Natural killer cell treated with Interleukin-12 subunit alpha and Interleukin-12 subunit beta and Interleukin-15 and Interleukin-18, amount 100 ng/mL, for 72 hours (primary cell): ENCODE data around the gene TCL1A. TPM values are rescaled to one million over a fixed set of nuclear protein-coding genes. Genes with fewer than 3 reads are reported as not detected.

Experiments used
- ATAC-seq, 2 donors: fragments of 150-1000 bp; cut with Tn5 transposase in 1 of 2; sonication (Bioruptor Pico), chemical (Tn5 transposase) in 1 of 2; 2 replicates each; pipeline ENCODE4 v1.10.0; 2021
- DNase-seq: peaks from one replicate; pipeline ENCODE4 v3.0.0; 2022; ENCODE audit warnings: low spot score
- H3K27ac Mint-ChIP-seq, 2 donors: 1 replicate in 1 of 2; 2 replicates in 1 of 2; pipeline ENCODE4 v1.8.0; 2022; ENCODE audit warnings: mixed read lengths in 2 of 2, mild to moderate bottlenecking in 1 of 2, moderate library complexity in 1 of 2
- H3K27me3 Mint-ChIP-seq, 2 donors: 1 replicate in 1 of 2; 2 replicates in 1 of 2; pipeline ENCODE4 v1.8.0; 2022; ENCODE audit warnings: mixed read lengths in 2 of 2
- H3K36me3 Mint-ChIP-seq: one replicate; pipeline ENCODE4 v1.8.0; 2022; ENCODE audit warnings: mixed read lengths
- H3K4me1 Mint-ChIP-seq, 2 donors: 1 replicate in 1 of 2; 2 replicates in 1 of 2; pipeline ENCODE4 v1.8.0; 2022; ENCODE audit warnings: low read depth in 2 of 2, mixed read lengths in 2 of 2, mild to moderate bottlenecking in 1 of 2
- H3K4me3 Mint-ChIP-seq: one replicate; pipeline ENCODE4 v1.8.0; 2022; ENCODE audit warnings: mixed read lengths
- H3K9me3 Mint-ChIP-seq: 2 replicates; pipeline ENCODE4 v1.8.0; 2022; ENCODE audit warnings: mixed read lengths
- total RNA-seq, 2 donors: library from RNA; stranded (reverse); gene quantifications; one replicate each; pipeline ENCODE4 v1.2.3, GENCODE V29; 2022

Gene TCL1A
- total RNA-seq, 2 donors from 2014 or later, result 0.61 TPM; not detected in 1

DNA sequence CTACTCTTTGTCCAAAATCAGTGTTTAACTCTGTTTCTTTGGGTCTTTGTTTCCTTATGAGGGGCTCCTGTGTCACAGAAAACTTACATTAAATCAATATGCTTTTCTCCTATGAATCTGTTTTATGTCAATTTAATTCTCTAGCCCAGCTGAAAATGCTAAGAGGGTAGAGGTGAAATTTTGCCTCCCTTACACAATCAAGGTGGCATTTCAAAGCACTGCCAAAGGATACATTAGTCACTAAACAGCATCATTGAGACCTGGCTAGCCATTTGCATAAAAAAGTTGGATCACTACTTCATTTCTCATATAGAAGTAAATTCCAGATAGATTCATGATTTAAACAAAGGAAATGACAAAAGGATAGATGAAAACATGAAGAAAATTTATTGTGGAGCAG, 15.6 kb downstream of the TCL1A start:
- Mint-ChIP-seq H3K36me3 (no peaks in the 10 kb centered on the region), H3K4me1 (no peaks in the 10 kb centered on the region), H3K4me3 (no peak overlapping the region), H3K27me3 (peaks cover 17 to 62% of the 10 kb centered on the region in 2 donors), H3K9me3 (no peaks in the 10 kb centered on the region), H3K27ac (no peak overlapping the region)
- ATAC-seq, result no peak
- DNase-seq, result no peak

DNA sequence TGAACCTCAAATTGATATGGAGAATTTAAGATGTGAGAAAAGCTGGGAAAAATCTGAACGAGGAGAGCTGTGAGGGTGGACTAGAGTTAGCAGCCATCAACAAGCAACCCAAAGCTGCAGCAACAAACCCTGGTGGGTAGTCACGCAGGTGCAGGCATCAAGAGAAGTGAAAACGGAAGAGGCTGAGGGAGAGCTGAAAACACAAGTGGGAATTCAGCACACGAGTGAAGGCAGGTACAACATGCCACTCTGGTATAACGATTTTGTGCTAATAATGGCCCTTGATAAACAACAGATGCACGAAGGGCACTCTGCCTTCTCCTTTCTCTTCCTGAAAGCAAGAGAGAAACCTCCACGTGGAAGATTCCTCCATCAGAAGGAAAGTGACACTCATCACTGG, 16.2 kb downstream of the TCL1A start:
- Mint-ChIP-seq H3K27ac (no peak overlapping the region), H3K36me3 (no peaks in the 10 kb centered on the region), H3K27me3 (peaks cover 22 to 59% of the 10 kb centered on the region in 2 donors), H3K4me3 (no peak overlapping the region), H3K4me1 (no peaks in the 10 kb centered on the region), H3K9me3 (no peaks in the 10 kb centered on the region)
- DNase-seq (no peak), ATAC-seq (no peak)

DNA sequence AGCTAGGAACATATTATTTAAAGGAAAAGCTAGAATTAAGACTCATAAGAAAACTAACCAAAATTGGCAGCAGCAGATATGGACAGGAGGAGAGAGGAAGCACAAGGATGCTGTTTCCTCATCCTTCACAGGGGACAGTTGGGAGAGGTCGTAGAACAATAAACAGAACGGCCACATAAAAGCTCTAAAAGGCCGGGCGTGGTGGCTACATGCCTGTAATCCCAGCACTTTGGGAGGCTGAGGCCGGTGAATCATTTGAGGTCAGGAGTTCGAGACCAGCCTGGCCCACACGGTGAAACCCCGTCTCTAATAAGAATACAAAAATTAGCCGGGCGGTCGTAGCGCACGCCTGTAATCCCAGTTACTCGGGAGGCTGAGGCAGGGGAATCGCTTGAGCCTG, 17.2 kb downstream of the TCL1A start:
- Mint-ChIP-seq H3K36me3 (no peaks in the 10 kb centered on the region), H3K4me1 (no peaks in the 10 kb centered on the region), H3K27me3 (peaks cover 26 to 60% of the 10 kb centered on the region in 2 donors), H3K4me3 (no peak overlapping the region), H3K9me3 (no peaks in the 10 kb centered on the region), H3K27ac (no peak overlapping the region)
- DNase-seq, result no peak
- no peak for ATAC-seq

DNA sequence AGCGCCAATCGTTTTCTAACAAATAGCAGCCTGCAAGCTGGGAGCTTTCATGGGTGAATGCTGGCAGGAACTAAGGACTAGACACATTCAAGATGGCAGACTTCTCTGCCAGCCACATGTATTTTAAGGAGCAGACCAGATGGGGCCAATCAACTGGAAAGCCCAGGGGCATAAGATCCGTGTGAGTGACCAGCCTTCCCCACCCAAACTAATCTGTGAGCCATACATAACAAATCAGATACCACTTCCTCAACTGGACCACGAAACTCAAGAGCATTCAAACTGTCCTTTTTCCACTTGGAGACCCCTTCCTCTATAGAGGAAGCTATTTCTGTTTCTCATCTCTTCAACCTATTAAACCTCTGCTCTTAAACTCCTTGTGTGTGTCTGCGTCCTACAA, 18.0 kb downstream of the TCL1A start:
- H3K36me3 Mint-ChIP-seq, result no peaks in the 10 kb centered on the region
- no peak overlapping the region for H3K4me3 Mint-ChIP-seq
- ATAC-seq (no peak), DNase-seq (no peak)
- no peaks in the 10 kb centered on the region for H3K9me3 Mint-ChIP-seq
- H3K27ac Mint-ChIP-seq, result no peak overlapping the region
- H3K27me3 Mint-ChIP-seq, result peaks cover 24 to 54% of the 10 kb centered on the region in 2 donors
- no peaks in the 10 kb centered on the region for H3K4me1 Mint-ChIP-seq

DNA sequence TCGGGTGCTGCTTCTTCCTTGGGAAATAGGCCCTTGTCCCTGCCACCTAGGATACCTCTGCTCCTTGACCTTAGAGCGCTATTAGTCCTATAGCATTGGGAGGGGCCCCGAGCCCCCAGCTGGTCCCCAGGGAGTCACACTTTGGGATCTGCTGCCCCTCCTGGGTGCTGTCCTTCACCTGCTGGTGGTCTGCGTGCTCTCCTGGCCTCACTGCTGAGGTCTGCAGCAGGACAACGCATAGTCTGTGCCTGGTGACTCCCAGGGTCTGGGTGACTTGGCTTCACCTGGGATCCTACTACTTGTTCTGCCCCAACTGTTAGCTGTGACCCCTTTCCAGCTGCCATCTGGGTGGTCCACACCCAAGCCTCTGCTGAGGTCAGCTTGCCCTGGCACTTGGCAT, 18.9 kb downstream of the TCL1A start:
- Mint-ChIP-seq H3K4me3 (no peak overlapping the region), H3K4me1 (no peaks in the 10 kb centered on the region), H3K27ac (no peak overlapping the region), H3K27me3 (peaks cover 21 to 45% of the 10 kb centered on the region in 2 donors), H3K9me3 (no peaks in the 10 kb centered on the region), H3K36me3 (no peaks in the 10 kb centered on the region)
- no peak for DNase-seq
- ATAC-seq, result peak in 1 of 2 donors; percentile 14

DNA sequence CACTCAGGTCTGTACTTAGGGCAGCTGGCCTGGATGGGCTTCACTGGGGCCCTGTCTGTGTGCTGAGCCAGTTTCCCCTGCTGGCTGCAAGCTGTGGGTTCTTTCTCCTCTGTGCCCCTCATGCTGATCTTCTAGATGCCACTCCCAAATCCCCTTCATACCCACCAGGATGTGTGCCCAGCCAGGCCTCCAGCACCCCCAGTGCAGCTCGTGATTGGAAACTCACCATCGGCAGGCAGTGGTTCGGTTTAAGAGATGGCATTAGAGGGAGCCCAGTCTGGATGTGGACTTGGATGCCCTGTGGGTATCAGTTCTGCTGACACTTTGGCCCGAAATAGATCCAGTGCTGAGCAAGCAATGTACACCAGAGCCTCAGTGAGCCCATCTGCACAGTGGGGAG, 21.8 kb downstream of the TCL1A start:
- Mint-ChIP-seq H3K4me1 (no peaks in the 10 kb centered on the region), H3K4me3 (no peak overlapping the region), H3K27ac (no peak overlapping the region), H3K9me3 (no peaks in the 10 kb centered on the region), H3K27me3 (peaks cover 19 to 27% of the 10 kb centered on the region in 2 donors), H3K36me3 (no peaks in the 10 kb centered on the region)
- DNase-seq (no peak), ATAC-seq (no peak)

DNA sequence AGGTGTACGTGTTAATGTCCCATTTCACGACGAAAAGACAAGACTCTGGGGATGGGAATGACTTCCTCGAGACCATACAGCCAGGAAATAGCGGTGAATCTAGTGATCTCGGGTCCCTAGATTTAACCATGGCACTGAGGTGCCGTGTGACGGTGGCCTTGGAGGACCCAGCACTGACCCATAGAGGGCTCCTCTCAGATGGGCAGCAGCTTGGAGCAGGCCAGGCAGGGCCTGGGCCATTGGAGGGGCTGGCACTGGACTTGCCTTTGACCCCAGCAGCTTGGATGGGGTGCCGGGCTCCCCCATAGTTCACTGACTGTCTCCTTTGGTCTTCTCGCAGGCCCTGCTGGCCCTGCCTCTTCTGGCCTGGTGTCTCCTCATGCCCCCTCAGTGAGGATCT, 22.3 kb downstream of the TCL1A start:
- Mint-ChIP-seq H3K27me3 (peaks cover 17 to 23% of the 10 kb centered on the region in 2 donors), H3K9me3 (no peaks in the 10 kb centered on the region), H3K27ac (no peak overlapping the region), H3K4me1 (no peaks in the 10 kb centered on the region), H3K4me3 (no peak overlapping the region), H3K36me3 (no peaks in the 10 kb centered on the region)
- no peak for DNase-seq
- ATAC-seq, result peak in 1 of 2 donors; percentile 34

DNA sequence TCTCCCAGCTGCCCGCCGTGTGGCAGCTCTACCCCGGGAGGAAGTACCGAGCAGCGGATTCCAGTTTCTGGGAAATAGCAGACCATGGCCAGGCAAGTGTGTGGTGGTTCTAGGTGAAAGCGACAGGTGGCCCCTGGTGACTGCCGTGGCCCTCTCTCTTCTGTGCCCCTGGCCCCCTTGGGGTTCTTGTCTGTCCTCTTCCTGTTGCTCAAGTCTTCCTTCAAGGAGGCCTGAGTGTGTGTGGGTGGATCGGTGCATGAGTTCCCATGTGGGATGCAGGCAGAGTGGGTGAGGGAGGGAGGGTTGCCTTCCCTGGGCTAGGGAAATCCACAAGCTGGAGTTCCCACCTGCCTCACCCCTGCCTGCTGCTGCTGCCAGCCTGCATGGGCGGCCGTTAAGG, 23.1 kb downstream of the TCL1A start:
- Mint-ChIP-seq H3K27me3 (peaks cover 15 to 16% of the 10 kb centered on the region in 2 donors), H3K9me3 (no peaks in the 10 kb centered on the region), H3K4me3 (no peak overlapping the region), H3K4me1 (no peaks in the 10 kb centered on the region), H3K27ac (no peak overlapping the region), H3K36me3 (no peaks in the 10 kb centered on the region)
- ATAC-seq (peak in 1 of 2 donors; percentile 9), DNase-seq (no peak)

DNA sequence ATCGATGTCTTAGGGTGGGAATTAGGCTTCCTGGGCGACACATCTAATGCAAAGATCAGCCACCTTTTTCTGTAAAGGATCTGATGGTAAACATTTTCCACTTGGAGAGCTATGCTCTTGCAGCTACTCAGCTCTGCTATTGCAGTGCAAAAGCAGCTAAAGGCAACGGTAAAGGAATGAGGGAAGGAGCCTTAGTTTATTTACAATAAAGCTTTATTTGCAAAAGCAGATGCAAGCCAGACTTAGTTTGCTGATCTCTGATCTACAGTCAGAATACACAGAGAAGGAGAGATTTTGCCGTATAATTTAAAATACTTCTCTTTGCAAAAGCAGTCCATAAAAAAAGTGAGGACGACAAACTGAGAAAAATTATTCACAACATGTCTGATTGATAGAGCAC, 24.5 kb downstream of the TCL1A start:
- no peaks in the 10 kb centered on the region for H3K36me3 Mint-ChIP-seq
- ATAC-seq (no peak), DNase-seq (no peak)
- no peaks in the 10 kb centered on the region for H3K9me3 Mint-ChIP-seq
- H3K27ac Mint-ChIP-seq, result no peak overlapping the region
- H3K4me1 Mint-ChIP-seq, result no peaks in the 10 kb centered on the region
- H3K4me3 Mint-ChIP-seq, result no peak overlapping the region
- peaks cover 15 to 16% of the 10 kb centered on the region in 2 donors for H3K27me3 Mint-ChIP-seq

DNA sequence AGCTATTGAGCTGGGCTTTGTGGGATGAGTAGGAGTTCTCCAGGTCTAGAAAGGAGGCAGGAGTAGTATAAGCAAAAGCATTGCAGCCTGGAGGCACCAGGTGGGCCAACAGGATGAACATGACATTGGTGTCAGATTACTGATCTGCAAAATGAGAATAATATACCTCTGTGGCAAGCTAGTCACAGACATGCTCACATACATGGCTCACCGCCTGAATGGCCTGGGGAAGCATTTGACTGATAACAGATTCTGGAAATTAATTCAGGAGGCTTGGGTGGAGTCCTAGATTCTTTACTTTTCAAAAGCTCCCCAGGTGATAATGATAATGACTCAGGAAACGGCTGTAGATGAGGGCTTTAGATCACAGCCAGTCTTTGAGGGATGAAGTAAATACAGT, 27.0 kb downstream of the TCL1A start:
- Mint-ChIP-seq H3K27ac (no peak overlapping the region), H3K4me1 (no peaks in the 10 kb centered on the region), H3K27me3 (peaks cover 6 to 14% of the 10 kb centered on the region in 2 donors), H3K36me3 (no peaks in the 10 kb centered on the region), H3K9me3 (no peaks in the 10 kb centered on the region), H3K4me3 (no peak overlapping the region)
- ATAC-seq, result no peak
- no peak for DNase-seq

DNA sequence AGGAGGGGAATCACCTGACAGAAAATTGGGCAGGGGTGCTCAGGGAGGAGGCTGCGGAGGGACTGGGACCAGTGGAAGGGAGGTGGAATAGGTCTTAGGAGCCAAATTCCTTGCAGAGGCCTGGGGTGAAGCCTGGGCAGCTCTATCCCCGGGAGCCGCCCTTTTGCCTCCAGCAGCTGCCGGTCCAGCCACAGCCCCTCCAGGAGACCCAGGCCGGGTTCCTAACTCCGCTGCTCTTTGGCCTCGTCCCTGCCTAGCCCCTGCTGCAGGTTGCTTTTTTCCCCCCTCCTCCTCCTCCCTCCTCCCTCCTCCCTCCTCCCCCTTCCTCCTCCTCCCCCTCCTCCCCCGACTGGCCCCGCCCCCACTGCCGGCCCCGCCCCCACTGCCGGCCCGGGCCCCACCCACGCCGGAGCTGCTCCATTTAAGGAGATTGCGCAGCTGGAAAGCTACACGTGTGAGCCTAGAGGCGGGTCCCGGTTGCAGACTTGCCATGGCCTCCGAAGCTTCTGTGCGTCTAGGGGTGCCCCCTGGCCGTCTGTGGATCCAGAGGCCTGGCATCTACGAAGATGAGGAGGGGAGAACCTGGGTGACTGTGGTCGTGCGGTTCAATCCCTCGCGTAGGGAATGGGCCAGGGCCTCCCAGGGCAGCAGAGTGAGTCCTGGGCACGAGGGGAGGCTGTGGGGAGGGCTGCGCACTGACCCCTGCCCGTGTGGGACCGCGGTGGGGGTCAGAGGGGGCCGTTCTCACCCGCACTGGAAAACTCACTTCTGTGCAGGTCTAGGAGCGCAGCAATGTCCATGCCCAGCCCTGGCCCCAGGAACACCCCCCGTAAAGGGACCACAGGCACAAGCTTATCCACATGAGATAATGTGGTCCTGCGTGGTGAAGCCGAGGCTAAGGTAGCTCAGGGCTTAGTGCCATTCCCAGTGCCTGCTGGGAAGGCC, 27.7 kb downstream of the TCL1A start, which contains the start of gene TCL1B:
TCL1B (plus strand) TSS at position 449 of the 945 bp plus-strand sequence; CDS start at position 491, 42 bp downstream.
- H3K4me3 Mint-ChIP-seq, result no peak within 1 kb of the TSS
- peaks cover 6 to 13% of the 10 kb centered on the region in 2 donors for H3K27me3 Mint-ChIP-seq
- no peak within 1 kb of the TSS for H3K27ac Mint-ChIP-seq
- no peaks in the 10 kb centered on the region for H3K9me3 Mint-ChIP-seq
- ATAC-seq (no peak), DNase-seq (no peak)
- no peaks in the 10 kb centered on the region for H3K4me1 Mint-ChIP-seq
- no peaks in the 10 kb centered on the region for H3K36me3 Mint-ChIP-seq

DNA sequence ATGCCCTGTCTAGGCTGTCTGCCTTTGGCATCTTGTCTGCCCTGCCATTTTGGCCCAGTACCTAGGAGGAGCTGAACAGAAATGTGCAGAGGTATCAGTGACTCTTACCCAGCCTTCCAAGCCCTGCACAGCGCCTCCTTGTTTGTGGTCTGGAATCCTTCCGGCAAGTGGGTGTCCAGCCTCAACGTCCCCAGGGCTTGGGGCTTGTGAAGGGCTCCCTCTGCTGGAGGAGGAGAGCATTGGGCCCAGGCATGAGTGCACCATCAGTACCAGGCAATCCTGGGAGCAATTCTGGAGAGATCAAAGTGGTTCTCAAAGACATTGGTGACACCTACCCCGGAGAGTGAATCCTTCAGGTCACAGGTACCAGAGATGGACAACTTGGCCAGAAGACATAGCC, 30.1 kb downstream of the TCL1A start:
- DNase-seq (no peak), ATAC-seq (peak; percentile 48 to 58)
- no peaks in the 10 kb centered on the region for H3K36me3 Mint-ChIP-seq
- H3K4me3 Mint-ChIP-seq, result no peak overlapping the region
- no peaks in the 10 kb centered on the region for H3K4me1 Mint-ChIP-seq
- H3K27ac Mint-ChIP-seq, result no peak overlapping the region
- peaks cover 10 to 20% of the 10 kb centered on the region in 2 donors for H3K27me3 Mint-ChIP-seq
- no peaks in the 10 kb centered on the region for H3K9me3 Mint-ChIP-seq

DNA sequence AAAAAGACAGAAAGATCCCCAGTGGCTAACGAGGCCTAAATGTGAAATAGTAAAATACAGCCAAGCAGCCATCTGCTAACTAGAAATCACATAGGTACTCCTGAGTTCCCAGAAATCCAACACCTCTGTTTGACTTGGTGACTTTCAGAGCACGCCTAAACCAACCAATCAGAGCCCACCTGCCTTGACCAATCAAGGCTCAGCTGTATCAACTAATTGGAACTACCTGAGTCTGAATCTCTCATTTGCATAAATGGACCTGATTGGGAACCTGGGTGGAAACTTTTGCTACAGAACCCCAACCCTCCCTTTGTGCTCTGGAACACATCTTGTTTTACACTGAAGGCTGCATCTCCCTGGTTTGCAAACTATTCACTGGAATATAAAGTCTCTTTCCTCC, 32.8 kb downstream of the TCL1A start:
- Mint-ChIP-seq H3K27me3 (peaks cover 10 to 18% of the 10 kb centered on the region in 2 donors), H3K4me1 (no peaks in the 10 kb centered on the region), H3K9me3 (no peaks in the 10 kb centered on the region), H3K27ac (no peak overlapping the region), H3K4me3 (no peak overlapping the region), H3K36me3 (no peaks in the 10 kb centered on the region)
- no peak for DNase-seq
- ATAC-seq, result no peak

DNA sequence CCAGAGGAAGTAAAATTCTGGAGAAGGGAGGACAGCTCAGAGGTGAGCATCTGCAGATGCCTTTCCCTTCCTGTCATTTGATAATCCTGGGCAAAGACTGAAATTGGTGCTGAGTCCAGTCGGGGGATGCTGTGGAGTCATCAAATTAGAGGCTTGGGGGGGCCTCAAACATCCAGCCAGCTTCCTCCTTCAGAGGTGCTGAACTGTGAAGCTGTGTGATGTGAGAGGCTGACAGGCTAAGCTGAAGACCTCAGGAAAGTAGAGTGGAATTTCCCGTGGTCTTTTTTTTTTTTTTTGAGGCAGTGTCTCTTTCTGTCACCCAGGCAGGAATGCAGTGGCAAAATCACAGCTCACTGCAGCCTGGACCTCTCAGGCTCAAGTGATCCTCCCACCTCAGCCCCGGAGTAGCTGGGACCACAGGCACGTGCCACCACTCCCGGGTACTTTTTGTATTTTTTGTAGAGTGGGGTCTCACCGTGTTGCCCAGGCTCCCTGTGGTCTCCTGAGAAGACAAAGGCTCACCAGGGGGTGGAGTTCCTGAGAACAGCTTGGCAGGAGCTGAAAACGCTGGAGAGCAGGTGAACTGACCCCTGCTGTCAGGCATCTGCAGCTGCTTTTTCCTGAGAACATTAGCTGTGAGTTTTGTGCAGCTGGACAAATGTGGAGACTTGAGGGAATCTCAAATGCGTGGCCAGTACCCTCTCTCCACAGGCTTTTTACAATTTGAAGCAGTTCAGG, 33.8 kb downstream of the TCL1A start:
- Mint-ChIP-seq H3K9me3 (no peaks in the 10 kb centered on the region), H3K27me3 (peaks cover 12 to 28% of the 10 kb centered on the region in 2 donors), H3K36me3 (no peaks in the 10 kb centered on the region), H3K4me1 (no peaks in the 10 kb centered on the region), H3K4me3 (no peak overlapping the region), H3K27ac (no peak overlapping the region)
- DNase-seq, result no peak
- no peak for ATAC-seq
